Calu3 (cell line): ENCODE data around the gene HMSD. TPM values are rescaled to one million over a fixed set of nuclear protein-coding genes. Genes with fewer than 3 reads are reported as not detected.

Experiments
- BruUV-seq: library from RNA; stranded (reverse); fragments of 400-500 nt; replicated peaks from 2 replicates; lab custom pipeline; 2021; lab: Mats Ljungman, UMichigan
- CTCF ChIA-PET: fragments of 300-600 bp; sonication (Branson Sonifier 250); formaldehyde crosslinking; loops from one replicate; lab custom pipeline; 2022; ENCODE audit warnings: antibody characterized with exemption; lab: Charles Lee
- DNase-seq: peaks from one replicate; pipeline ENCODE4 v3.0.0; 2022
- H3K27ac Mint-ChIP-seq: one replicate; pipeline ENCODE4 v1.8.0; 2022; ENCODE audit warnings: mixed read lengths; ENCODE audit not compliant: unreplicated experiment
- H3K27me3 Mint-ChIP-seq: one replicate; pipeline ENCODE4 v1.8.0; 2022; ENCODE audit warnings: mixed read lengths; ENCODE audit not compliant: unreplicated experiment
- H3K36me3 Mint-ChIP-seq: one replicate; pipeline ENCODE4 v1.8.0; 2022; ENCODE audit warnings: mild to moderate bottlenecking, moderate library complexity, mixed read lengths; ENCODE audit not compliant: insufficient read depth, unreplicated experiment
- H3K4me1 Mint-ChIP-seq: one replicate; pipeline ENCODE4 v1.8.0; 2022; ENCODE audit warnings: mild to moderate bottlenecking, low read depth, mixed read lengths; ENCODE audit not compliant: unreplicated experiment
- H3K4me3 Mint-ChIP-seq: one replicate; pipeline ENCODE4 v1.8.0; 2022; ENCODE audit warnings: mild to moderate bottlenecking, low read depth, moderate library complexity, mixed read lengths; ENCODE audit not compliant: unreplicated experiment
- H3K9me3 Mint-ChIP-seq: one replicate; pipeline ENCODE4 v1.8.0; 2022; ENCODE audit warnings: low read depth, mixed read lengths; ENCODE audit not compliant: unreplicated experiment
- intact Hi-C: fragments of 100-400 bp; cut with micrococcal nuclease; formaldehyde crosslinking; loops from one replicate; pipeline ENCODE4 v1.10.0; 2022; ENCODE audit not compliant: unreplicated experiment
- total RNA-seq: library from RNA; stranded (reverse); gene quantifications from 2 replicates; pipeline ENCODE4 v1.2.3, GENCODE V29; 2022
- TF ChIP-seq, protein P1 (sequence below): fragments of 200-600 bp; IDR thresholded peaks from one replicate; pipeline ENCODE4 v1.8.0; 2022; ENCODE audit warnings: antibody characterized with exemption; ENCODE audit not compliant: unreplicated experiment

The HMSD gene
- total RNA-seq, 1 experiment from 2014 or later, result 11.9 TPM

DNA sequence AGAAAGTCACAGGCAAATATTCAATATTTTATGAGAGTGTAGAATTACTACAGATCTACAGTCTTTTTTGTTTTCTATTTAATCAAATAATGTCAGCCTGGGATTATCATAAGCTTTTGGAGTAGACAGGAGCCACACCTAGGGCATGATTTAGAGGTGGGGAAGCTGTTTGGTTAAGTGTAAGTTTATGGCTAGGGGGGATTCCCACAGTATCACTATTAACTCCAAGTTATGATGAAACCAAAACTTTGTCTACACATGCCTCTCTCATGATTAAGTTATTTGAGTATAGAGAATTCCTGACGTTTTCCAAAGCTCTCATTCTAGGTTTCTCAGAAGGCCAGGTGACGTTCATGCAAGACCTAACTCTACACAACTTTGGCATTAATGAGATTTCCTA is 39.2 kb upstream of the HMSD start:
- Mint-ChIP-seq H3K36me3 (no peaks in the 10 kb centered on the region), H3K9me3 (no peaks in the 10 kb centered on the region), H3K27me3 (no peaks in the 10 kb centered on the region), H3K4me1 (no peaks in the 10 kb centered on the region), H3K27ac (no peak overlapping the region), H3K4me3 (no peak overlapping the region)
- no TSS peak for BruUV-seq
- CTCF ChIA-PET, result interaction anchor here (1.3 kb wide), 1 partner anchor 13 kb away, joined by 4 read pairs; no protein-coding TSS in a partner anchor
- no peak for DNase-seq
- intact Hi-C loops, result no loop called here
- TF ChIP-seq, protein P1, sequence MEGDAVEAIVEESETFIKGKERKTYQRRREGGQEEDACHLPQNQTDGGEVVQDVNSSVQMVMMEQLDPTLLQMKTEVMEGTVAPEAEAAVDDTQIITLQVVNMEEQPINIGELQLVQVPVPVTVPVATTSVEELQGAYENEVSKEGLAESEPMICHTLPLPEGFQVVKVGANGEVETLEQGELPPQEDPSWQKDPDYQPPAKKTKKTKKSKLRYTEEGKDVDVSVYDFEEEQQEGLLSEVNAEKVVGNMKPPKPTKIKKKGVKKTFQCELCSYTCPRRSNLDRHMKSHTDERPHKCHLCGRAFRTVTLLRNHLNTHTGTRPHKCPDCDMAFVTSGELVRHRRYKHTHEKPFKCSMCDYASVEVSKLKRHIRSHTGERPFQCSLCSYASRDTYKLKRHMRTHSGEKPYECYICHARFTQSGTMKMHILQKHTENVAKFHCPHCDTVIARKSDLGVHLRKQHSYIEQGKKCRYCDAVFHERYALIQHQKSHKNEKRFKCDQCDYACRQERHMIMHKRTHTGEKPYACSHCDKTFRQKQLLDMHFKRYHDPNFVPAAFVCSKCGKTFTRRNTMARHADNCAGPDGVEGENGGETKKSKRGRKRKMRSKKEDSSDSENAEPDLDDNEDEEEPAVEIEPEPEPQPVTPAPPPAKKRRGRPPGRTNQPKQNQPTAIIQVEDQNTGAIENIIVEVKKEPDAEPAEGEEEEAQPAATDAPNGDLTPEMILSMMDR, result no peak

GRCh38 chr18:63917817-63918216 is 31.3 kb upstream of the HMSD start:
- DNase-seq, result no peak
- Mint-ChIP-seq H3K27ac (no peak overlapping the region), H3K27me3 (no peaks in the 10 kb centered on the region), H3K36me3 (no peaks in the 10 kb centered on the region), H3K4me3 (no peak overlapping the region), H3K4me1 (no peaks in the 10 kb centered on the region), H3K9me3 (no peaks in the 10 kb centered on the region)
- TF ChIP-seq, protein P1, result no peak
- no TSS peak for BruUV-seq
- intact Hi-C loops, result no loop called here
- CTCF ChIA-PET, result no interaction called here

GRCh38 chr18:63922049-63922448 is 27.1 kb upstream of the HMSD start:
- intact Hi-C loops, result no loop called here
- TF ChIP-seq, protein P1, result no peak
- Mint-ChIP-seq H3K36me3 (no peaks in the 10 kb centered on the region), H3K4me3 (no peak overlapping the region), H3K4me1 (no peaks in the 10 kb centered on the region), H3K27ac (no peak overlapping the region), H3K27me3 (no peaks in the 10 kb centered on the region), H3K9me3 (no peaks in the 10 kb centered on the region)
- CTCF ChIA-PET, result no interaction called here
- no TSS peak for BruUV-seq
- DNase-seq, result no peak

DNA sequence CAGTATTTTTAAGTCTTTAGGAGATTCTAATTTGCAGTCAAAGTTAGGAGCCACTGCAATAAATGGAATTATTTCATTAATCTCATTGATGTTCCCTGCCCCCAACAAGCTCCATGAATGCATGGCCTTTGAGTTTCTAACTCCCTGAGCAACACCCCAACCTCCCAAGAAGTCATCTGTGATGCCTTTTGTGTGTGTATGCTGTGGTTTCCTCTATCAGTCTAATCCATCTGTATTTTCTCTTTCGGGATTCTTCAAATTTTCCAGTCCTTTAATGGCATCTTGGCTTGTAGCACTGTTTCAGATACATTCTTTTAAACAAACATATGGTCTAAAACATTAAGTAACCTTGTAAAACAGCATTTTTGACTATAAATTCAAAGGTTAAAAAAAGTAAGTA is 24.6 kb upstream of the HMSD start:
- no peaks in the 10 kb centered on the region for H3K27me3 Mint-ChIP-seq
- CTCF ChIA-PET, result no interaction called here
- H3K27ac Mint-ChIP-seq, result no peak overlapping the region
- H3K9me3 Mint-ChIP-seq, result no peaks in the 10 kb centered on the region
- BruUV-seq, result no TSS peak
- no peak overlapping the region for H3K4me3 Mint-ChIP-seq
- H3K36me3 Mint-ChIP-seq, result no peaks in the 10 kb centered on the region
- H3K4me1 Mint-ChIP-seq, result no peaks in the 10 kb centered on the region
- intact Hi-C loops, result no loop called here
- TF ChIP-seq, protein P1, result no peak
- no peak for DNase-seq
